ENCODE measurements around the gene KIF4A. TPM values are rescaled to one million over a fixed set of nuclear protein-coding genes. Genes with fewer than 3 reads are reported as not detected.

KIF4A gene
- total and polyA plus RNA-seq, 2 of the 4 experiments (the other 2 are of a cell fraction): 10.0 to 19.0 TPM

DNA sequence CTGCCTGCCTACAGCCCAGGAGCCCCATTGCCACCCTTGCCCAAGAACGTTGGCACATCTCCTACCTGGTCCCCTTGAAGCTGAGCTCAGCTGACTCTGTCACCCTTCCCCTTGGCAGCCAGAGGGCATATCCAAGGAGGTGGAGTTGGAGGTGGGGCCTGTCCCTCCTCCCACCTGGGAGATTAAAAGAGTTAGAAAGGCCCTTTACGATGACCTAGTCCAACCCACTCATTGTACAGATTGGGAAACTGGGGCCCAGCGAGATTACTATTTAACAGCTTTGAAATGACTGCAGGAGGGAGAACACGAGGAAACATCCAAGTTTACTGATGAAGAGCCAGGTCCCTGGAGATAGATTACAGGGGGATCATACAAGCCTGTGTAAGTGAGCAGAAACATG is 29.8 kb upstream of the KIF4A start, which contains the start of gene P2RY4:
TSS of gene P2RY4 (minus strand) at position 101 of the 400 bp plus-strand sequence. CDS start 580 bp downstream, outside the sequence.
- H3K18ac ChIP-seq (ENCODE audit: low read depth, low read length): no peak within 1 kb of the TSS
- no peak within 1 kb of the TSS for H2AK5ac ChIP-seq (ENCODE audit: low read depth, low read length)
- H2BK20ac ChIP-seq (ENCODE audit: low read depth, low read length): no peak within 1 kb of the TSS
- no peak within 1 kb of the TSS for H4K5ac ChIP-seq (ENCODE audit: low read depth, low read length)
- ATAC-seq (ENCODE audit: low read depth) (no peak), DNase-seq (no peak)
- H4K91ac ChIP-seq (ENCODE audit: insufficient read depth, low read depth, low read length): no peak within 1 kb of the TSS
- peaks cover 9% of the 10 kb centered on the region for H3K27me3 ChIP-seq (ENCODE audit: control insufficient read depth, insufficient read depth, low read length)
- no peak within 1 kb of the TSS for H2BK120ac ChIP-seq (ENCODE audit: low read depth, low read length)
- H2AFZ ChIP-seq (replicated peaks; ENCODE audit: low read length, poor library complexity): peak within 1 kb of the TSS; percentile 43
- intact Hi-C loops (cut with micrococcal nuclease): no loop called here
- in situ Hi-C loops (cut with MboI; ENCODE audit: low sequenced_read_pairs): no loop called here
- no peak within 1 kb of the TSS for H3K4me2 ChIP-seq (ENCODE audit: low read depth, low read length)
- dilution Hi-C loops (cut with HindIII; ENCODE audit: low sequenced_read_pairs, unreplicated experiment): no loop called here
- no peak within 1 kb of the TSS for H4K8ac ChIP-seq (ENCODE audit: low read depth in 2 of 2, low read length in 2 of 2)
- H3K4me1 ChIP-seq (ENCODE audit: control insufficient read depth, insufficient read depth, low read length): no peaks in the 10 kb centered on the region
- H3K56ac ChIP-seq (ENCODE audit: extremely low read depth, insufficient read depth, low read length): no peak within 1 kb of the TSS
- H3K4me3 ChIP-seq (ENCODE audit: insufficient read depth, low read depth, low read length): no peak within 1 kb of the TSS
- no peak within 1 kb of the TSS for H2AK9ac ChIP-seq (replicated peaks; ENCODE audit: low read depth, low read length, poor library complexity)
- H3K4ac ChIP-seq (ENCODE audit: low read depth, low read length): no peak within 1 kb of the TSS
- BruUV-seq (replicated peaks): no TSS peak
- no CpG with 5 or more reads among the region's 4 CpGs for WGBS, 2 experiments (ENCODE audit: extremely low coverage in 2 of 2, insufficient read length in 1 of 2)
- H3K9me3 ChIP-seq (ENCODE audit: control insufficient read depth, insufficient read depth, low read length): no peaks in the 10 kb centered on the region
- H3K9ac ChIP-seq (ENCODE audit: low read depth, low read length): no peak within 1 kb of the TSS
- ChIA-PET CTCF (interaction anchor here (0.6 kb wide), 1 partner anchor 785 kb away, joined by 3 read pairs; no protein-coding TSS in a partner anchor), POLR2A (ENCODE audit: unreplicated experiment) (interaction anchor here (0.6 kb wide), 1 partner anchor 179 kb away, joined by 3 read pairs; no protein-coding TSS in a partner anchor)
- no peak within 1 kb of the TSS for H2BK15ac ChIP-seq (ENCODE audit: low read depth, low read length)
- H3K14ac ChIP-seq (replicated peaks; ENCODE audit: low read depth, low read length): no peak within 1 kb of the TSS
- H3K36me3 ChIP-seq (ENCODE audit: control insufficient read depth, insufficient read depth, low read length): no peaks in the 10 kb centered on the region
- TF ChIP-seq RFX5 (IDR thresholded peaks at IDR 0.05; ENCODE audit: low read depth, low read length): no peak
- TF ChIP-seq BHLHE40 (IDR thresholded peaks at IDR 0.05; ENCODE audit: low read depth, low read length): no peak
- TF ChIP-seq CHD1 (IDR thresholded peaks at IDR 0.05; ENCODE audit: low read depth, low read length): no peak
- TF ChIP-seq CEBPB (IDR thresholded peaks at IDR 0.05; ENCODE audit: low read depth, low read length): no peak
- no peak for TF ChIP-seq RAD21 (IDR thresholded peaks at IDR 0.05; ENCODE audit: low read length)
- no peak for TF ChIP-seq POLR2A (IDR thresholded peaks at IDR 0.05; ENCODE audit: low read depth, low read length)
- no peak for TF ChIP-seq SMC3 (IDR thresholded peaks at IDR 0.05; ENCODE audit: low read depth, low read length)
- TF ChIP-seq RCOR1 (IDR thresholded peaks at IDR 0.05; ENCODE audit: insufficient replicate concordance, low read length): no peak
- TF ChIP-seq NFE2L2 (IDR thresholded peaks at IDR 0.05; ENCODE audit: low read depth, low read length): no peak
- H2BK5ac ChIP-seq (ENCODE audit: low read depth, low read length, poor library complexity, severe bottlenecking): no peak within 1 kb of the TSS
- no peaks in the 10 kb centered on the region for H3K79me1 ChIP-seq (ENCODE audit: low read depth in 1 of 2, low read length in 2 of 2)
- H3K9me1 ChIP-seq (ENCODE audit: insufficient read depth, low read length): no peaks in the 10 kb centered on the region
- no peaks in the 10 kb centered on the region for H4K20me1 ChIP-seq (ENCODE audit: insufficient read depth, low read length)
- H3K27ac ChIP-seq (ENCODE audit: insufficient read depth, low read length): no peak within 1 kb of the TSS
- H3K23ac ChIP-seq (ENCODE audit: low read depth, low read length): no peak within 1 kb of the TSS
